ENCODE data around the gene AP1S3.

DNA sequence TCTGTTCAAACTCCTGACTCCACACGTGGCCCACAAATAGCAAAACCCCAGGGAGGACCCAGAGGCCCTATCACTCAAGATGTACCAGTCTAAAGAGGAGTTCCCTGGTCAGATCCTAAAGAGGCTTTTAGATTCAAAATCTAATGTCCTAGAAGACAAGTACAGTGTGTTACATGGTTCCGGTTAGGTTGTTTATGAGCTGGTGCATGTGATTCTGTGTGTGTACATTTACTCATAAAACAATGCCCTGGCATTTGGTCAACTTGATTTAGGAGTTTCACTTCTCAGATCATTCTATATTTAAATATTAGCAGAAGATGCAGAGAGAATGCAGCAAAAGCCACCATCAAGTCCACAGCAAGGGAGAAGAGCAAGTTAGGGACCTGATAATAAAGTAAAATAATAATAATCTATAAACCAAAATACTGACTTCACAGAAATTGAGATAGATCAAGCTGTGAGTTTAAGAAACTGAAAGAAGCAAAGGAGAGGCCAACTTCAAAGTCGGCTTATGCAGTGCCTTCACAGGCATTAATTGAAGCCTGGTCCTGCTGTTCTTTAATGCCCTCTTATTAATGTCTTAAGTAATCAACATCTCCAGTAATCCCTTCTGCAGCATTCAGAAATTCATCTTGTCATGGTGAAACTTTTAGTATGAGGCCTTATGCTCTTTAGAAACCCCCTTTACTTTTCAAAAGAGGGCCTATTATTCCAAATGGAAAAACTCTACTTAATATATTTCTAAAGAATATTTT is 4.2 kb upstream of the AP1S3 start:
- no peak for TF ChIP-seq EP300 (IDR thresholded peaks at IDR 0.05)
- TF ChIP-seq, protein P1, sequence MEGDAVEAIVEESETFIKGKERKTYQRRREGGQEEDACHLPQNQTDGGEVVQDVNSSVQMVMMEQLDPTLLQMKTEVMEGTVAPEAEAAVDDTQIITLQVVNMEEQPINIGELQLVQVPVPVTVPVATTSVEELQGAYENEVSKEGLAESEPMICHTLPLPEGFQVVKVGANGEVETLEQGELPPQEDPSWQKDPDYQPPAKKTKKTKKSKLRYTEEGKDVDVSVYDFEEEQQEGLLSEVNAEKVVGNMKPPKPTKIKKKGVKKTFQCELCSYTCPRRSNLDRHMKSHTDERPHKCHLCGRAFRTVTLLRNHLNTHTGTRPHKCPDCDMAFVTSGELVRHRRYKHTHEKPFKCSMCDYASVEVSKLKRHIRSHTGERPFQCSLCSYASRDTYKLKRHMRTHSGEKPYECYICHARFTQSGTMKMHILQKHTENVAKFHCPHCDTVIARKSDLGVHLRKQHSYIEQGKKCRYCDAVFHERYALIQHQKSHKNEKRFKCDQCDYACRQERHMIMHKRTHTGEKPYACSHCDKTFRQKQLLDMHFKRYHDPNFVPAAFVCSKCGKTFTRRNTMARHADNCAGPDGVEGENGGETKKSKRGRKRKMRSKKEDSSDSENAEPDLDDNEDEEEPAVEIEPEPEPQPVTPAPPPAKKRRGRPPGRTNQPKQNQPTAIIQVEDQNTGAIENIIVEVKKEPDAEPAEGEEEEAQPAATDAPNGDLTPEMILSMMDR (IDR thresholded peaks at IDR 0.05): no peak
- TF ChIP-seq POLR2AphosphoS5 (IDR thresholded peaks at IDR 0.05): no peak
- no peak for TF ChIP-seq POLR2A (IDR thresholded peaks at IDR 0.05)
